ENCODE data around the gene PARP12.

The PARP12 gene

DNA sequence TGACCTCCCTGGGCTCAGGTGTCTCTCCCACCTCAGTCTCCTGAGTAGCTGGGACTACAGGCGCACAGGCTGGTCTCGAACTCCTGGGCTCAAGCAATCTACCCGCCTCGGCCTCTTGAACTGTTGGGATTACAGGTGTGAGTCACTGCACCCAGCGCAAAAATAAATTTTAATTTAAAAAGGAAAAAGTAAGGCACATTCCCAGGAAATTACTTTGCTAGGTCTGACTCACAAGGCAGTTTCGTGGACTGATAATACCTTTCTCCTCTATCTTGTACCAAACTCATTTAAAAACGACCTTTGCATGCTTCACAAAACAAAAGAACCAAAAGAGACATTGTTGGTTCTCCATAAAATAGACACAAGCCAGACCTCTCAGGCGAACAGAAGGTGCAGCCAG lies 29.7 kb downstream of the PARP12 start:
- DNase-seq, result no peak

DNA sequence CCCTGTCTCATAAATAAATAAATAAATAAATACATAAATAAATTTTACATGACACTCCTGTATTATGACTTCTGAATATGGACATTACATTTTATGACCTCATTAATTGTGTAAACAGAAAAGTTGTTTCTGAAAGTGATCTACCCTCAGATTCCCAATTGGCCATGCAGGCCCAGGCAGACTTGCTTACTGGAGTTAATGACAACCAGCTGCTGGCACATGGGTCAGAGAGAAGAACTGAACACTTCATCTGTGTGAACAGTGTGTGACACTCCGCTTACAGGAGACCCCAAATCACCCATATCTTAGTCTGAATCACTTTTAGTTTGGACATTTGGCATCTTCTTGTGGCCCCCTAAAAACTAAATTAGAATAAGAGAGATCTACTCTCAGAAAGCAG lies 31.4 kb downstream of the PARP12 start:
- no peak for DNase-seq

DNA sequence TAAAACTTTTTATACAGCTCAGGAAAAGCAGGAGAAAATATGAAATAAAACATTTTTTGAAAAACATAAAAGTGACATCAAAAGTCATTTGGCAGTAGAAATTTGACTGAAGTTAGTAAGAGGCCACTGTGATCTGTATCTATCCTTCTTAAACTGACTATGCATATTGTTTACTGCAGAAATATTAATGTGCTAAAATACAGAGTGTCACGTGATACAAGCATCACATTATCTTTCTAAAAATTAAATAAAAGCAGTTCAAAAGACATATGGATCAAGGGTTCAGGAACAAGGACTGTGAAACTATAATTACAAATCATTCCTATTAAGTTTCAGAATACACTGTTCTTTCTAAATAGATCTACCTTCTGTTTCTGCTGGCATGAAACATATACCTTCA lies 33.7 kb downstream of the PARP12 start:
- no peak for DNase-seq

DNA sequence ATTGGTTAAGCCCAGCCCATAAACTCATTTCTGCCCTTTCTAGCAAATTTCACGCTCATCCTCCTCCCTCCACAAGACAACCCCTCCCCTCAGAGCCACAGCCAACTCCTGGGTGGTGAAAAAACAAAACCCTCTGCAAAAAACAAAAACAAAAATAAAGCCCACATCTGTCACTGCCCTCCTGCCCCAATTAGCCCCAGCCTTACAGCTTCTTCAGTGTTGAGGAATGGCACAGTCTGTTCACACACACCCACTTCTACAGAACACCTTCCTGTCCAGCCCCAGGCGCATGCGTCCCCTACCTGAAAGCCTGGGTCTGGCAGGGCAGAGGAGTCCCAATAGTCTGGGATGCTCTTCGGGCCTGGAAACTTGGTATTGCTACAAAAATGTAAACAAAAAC lies 34.4 kb downstream of the PARP12 start:
- no peak for DNase-seq

DNA sequence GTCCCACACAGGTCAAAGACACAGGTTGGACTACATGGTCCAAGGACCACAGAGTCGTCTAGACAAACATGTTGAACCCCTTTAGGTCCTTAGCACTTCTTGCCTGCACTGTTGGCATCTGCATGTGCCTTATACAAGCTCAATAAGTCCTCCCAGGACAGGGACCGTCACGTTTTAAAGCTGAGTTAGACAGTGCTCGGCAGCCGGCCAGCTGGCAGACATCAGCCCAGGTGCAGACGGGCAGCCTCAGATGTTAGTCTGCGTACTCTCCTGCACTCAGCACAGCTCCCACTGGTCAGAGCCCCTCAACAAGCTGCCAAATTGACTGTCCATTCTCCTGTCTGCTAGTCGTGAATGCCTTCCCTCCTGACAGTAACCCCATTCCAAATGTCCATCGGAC lies 34.9 kb downstream of the PARP12 start:
- DNase-seq, result peak; percentile 3

DNA sequence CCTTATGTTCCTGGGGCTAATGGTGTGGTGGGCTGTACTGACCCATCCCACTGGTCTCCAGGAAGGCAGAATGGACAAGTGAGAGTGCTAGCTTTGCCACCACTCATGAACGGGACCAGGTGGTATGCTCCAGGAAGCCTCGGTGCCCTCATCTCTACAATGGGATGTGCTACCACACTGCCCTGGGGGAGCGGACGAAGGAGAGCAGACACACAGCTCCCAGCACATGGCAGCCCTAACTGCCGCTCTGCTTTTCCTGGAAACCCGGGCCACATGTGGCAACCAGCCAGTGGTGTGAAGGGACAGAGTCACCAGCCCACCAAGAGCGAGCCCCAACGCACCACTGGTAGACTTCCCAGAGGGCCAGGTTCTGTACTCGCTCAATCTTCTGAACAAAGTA lies 35.8 kb downstream of the PARP12 start:
- DNase-seq, result no peak

DNA sequence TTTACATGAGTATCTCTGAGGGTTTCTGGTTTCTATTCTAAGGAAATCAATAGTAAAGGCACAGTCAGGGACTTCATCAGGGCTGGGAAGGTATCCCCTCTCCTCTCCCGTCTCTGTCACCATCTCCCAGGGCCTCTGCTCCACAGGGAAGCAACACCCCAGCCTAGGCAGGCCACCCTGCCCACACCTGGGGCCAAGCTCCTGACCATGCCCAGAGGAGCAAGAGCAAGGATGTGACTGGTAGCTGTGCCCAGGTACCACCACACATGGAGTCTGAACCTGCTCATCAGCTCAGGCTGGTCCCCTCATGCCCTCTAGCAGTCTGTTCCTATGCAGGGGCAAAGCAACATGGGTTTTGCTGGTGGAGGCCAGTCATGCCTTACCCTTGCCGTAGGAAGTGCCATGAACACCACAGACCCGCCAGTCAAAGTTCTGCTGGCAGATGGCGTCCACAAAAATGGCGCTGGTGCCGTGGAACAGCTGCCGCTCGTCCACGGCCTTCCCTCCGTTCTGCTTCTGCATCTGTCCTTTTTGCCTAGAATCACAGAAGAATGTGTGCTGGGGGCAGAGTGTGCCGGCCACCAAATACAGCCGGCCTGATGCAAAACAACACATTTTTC lies 36.8 kb downstream of the PARP12 start:
- no peak for DNase-seq

DNA sequence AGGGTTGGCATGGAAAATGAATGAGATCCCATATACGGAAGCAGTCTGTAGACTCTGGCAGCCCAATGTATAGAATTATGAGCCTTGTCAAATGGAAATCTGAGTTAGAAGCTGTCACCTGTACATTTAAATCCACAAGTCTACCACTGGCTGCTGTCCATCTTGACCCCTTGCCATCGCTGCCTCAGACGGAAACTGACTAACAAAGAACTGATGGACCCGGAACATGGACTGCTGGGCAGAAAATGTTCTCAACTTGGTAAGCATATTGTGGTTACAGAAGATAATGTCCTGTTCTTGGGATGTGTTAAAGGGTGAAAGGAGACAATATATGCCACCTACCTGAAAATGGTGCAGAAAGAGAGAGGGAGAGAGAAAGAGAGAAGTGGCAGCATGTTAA lies 37.5 kb downstream of the PARP12 start:
- DNase-seq, result no peak

DNA sequence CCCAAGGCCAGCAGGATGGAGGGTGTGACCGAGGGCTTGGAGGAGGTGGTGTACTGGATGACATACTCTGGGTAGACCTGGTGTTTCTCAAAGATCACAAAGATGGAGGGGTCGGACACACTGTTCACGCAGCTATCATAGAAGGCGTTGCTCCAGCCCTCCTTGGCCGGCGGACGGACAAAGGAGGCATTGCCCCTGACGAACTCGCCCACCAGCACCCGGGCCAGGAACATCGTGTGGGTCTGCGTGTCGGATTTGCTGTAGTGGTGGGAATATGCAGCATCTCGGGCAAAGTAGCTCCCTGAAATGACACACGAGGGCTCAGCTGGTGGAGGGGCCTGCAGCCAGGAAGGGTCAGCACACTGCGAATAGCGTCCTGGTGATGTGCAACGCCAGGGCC lies 38.2 kb downstream of the PARP12 start:
- no peak for DNase-seq

DNA sequence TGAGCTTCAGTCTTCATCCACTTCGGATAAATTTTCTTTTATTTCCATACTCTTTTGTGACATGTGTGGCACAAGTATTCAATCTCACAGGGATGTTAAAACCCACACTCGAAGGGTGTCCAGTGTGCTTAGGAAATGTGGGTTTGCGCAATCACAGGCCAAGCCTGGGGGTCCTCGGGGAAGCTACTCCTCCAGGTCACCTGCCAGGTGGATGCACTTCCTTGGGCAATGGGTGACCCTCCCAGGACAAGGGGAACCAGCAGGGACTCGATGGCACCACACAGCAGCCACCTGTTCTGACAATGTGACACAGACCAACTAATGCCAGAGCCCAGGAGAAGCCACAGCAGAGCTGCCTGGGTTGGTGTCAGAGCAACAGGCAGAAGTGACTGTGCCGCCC lies 39.0 kb downstream of the PARP12 start:
- no peak for DNase-seq

DNA sequence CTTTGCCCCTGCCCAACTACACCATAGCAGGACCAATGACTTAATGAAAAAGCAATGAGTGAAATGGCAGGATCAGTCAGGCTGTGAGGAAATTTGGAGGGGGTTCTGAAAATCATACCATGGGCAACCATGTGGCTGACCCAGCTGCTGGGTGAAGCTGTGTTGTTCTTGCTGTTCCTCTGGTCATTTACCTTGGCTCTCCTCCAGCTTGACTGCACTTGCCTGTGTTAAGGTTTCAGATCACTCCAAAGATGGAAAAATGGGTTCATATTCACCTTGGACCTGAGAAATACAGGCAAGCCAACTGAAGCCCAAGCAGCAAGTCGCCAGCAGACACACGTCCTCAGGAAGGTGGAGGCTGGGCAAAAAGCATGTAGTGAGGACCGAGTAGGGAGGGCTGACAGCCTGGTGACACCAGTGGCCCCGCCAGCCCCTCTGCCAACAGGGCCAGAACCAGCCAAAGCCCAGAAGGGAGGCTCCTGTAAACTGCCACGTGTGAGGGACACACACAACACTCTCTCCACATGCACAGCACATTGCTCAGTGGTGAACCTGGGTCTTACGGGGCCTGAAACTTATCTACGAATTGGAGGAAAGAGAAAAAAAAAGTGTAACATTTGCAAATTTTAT lies 40.1 kb downstream of the PARP12 start:
- DNase-seq, result no peak

DNA sequence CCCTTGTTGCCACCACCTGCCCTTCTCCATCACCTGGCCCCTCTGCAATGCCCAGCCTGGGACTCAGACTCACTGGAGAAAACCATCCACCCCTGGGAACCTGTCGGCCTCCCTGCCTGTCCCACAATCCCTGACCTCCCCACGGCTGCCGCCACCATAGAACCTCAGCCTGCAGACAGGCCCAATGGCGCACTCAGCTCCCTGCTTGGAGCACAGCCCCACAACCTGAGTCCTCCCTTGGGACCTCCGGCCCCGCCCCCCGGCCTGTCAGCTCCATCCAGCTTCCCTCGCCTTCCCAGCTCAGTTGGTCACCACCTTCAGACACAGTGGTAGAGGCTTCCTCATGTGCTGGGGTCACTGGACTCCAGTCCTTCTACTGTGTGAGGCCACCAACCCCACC lies 41.1 kb downstream of the PARP12 start:
- DNase-seq, result no peak

DNA sequence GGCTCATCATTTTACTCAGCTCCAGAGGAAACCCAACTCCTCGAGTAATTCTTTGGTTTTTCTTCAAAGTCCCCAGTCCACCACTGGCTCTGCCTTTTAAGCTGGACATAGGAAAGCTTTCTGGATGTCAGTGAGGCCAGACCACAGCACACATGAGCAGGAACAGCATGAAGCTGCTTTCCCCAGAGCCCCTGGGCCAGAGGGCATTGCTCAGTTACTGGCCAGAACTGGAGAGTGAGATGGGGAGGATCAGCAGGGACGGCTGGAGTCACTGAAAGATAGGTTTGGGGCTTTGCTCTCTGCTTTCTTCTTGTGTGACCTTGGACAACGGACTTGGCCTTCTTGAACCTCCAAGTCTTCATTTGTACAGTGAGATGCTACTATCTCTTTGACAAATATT lies 43.1 kb downstream of the PARP12 start:
- DNase-seq, result no peak

DNA sequence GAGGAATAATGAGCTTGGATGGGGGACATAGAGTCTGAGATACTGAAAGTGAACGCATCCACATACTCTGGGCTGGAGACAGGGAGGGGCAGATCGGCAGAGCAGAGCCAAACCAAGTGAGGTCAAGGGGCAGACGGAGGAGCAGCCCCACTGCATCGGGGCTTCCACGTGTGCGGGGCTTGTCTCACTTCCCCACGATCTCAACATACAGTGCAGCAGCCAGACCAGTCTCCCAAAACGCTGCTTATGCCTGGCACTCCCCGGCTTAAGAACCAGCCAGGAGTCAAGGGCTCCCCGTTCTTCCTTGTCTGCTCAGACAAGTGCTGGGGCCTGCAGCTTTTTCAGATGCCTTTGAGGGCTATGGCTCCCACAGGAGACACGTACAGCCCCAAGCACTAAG lies 43.6 kb downstream of the PARP12 start:
- DNase-seq, result no peak

DNA sequence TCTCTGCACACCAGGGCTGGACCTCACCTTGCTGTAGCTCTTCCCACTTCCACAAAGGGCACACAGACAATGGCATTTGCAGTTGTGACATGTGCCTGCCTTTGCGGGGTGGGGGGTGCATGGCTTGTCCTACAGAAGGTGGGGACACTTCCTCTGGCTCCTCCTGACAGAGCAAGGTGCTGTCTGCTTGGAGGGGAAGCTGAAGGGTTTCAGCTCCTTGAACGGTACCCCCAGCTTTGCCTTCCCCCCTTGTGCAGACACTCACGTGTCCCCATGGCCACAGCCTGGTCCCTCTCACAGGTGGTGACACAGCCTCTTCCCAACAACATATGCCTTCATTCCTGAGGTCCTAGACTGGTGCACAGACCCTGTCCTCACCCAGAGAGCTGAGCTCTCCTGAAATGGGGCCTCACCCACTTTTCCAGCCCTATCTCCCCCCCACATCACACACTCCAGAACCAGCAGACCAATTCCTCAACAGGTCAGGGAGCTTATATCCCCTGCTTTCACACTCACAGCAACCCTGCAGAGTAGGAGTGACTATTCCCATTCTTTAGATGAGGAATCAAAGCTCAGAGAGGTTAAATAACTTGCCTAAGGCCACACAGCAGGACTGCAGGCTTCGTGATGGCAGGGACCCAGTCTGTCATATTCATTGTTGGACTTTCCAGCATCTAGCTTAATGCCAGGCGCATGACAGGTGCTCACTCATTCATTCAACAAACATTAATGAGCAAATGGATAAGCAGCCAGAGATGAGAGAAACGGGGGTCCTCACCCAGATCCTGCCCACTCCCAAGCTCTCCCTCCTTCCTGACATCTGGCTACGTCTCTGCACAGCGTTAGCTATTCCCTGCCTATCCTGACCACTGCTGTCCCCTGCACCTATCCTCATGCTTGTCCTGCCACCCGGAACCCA lies 44.4 kb downstream of the PARP12 start:
- no peak for DNase-seq

DNA sequence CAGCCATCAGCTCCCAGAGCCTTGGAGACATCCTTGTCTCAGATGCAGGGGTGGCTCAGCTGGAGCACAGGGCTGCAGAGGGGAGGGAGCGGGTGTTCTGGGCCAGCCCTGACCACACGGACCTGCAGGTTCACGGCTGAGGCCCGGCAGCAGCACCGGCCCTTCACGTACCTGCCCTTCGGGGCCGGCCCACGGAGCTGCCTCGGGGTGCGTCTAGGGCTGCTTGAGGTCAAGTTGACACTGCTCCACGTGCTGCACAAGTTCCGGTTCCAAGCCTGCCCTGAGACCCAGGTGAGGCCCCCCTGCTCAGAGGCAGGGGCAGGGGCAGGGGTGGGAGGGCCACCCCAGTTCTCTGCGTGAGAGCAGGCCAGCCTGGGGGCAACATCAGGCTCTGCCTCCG lies 45.2 kb downstream of the PARP12 start:
- DNase-seq, result no peak

DNA sequence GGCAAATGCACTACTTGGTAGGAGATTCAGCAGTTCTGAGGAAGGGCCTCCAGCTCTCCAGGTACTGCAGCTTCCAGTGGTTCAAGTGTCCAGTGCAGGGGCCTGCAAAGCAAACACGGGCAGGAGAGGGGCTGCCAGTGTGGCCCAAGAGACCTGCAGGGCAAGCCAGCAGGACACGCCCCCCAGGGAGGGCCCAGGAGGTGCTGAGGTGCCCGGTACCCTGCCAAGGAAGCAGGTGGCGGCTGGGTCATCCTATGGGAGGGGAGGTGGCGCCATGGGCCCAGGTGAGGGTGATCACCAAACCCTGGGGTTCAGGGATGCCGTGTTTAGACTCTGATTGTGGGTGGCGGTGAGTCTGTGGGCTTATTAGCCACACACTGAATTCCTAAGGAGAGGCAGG lies 45.7 kb downstream of the PARP12 start:
- no peak for DNase-seq

DNA sequence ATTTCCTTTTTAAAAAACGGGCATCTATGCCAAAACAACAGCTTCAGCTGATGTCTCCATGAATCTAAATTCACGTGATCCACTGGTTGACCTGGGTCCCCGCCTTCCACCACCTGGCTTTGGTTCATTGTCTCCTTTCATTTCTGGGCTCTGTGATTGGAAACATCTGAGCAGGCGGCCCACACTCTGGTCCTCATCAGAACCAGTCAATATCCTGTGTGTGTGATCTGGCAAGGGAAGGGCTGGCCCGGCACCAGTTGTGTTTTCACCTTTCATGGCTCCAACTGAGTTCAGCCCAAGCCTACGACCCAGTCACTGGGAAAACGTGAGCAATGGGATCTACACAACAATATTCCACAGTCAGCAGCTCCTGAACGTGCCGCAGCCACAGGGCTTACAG lies 46.2 kb downstream of the PARP12 start:
- no peak for DNase-seq

DNA sequence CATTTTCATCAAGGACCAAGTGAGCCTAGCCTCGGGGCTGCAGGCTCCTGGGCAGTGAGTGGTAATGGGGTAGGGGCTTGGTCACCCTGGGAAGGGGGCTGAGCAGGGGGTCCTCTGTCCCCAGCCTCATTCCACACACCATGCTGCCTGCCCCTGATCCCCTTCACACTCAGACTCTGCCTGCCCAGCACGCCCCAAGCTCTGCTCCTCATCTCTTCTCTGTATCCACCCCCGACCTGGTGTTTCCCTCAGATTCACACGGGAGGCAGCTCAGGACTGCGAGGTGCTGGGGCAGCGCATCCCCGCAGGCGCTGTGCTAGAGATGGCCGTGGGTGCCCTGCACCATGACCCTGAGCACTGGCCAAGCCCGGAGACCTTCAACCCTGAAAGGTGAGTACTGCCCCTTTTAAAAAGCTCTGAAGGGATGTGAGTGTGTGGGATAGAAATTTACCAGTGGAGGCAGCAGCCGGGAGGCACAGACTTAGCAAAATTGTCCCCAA lies 47.2 kb downstream of the PARP12 start:
- DNase-seq, result no peak

DNA sequence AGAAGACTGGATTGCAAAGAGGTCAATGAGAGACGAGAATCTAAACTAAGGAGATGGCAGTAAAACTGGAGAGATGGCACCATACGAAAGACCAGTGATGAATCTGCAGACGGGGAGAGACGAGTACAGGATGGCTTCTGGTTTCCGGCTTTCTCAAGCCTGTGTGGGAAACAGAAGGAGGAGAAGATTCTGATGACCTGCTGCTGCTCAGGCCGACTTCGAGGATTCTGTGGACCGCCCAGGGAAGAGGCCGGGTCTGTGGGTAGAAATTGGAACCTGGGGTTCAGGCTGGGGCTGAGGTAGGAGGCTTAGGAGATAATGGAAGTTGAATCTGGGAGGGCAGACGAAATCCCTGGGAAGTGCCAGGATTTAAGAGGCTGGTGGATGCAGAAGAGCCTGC lies 48.6 kb downstream of the PARP12 start:
- no peak for DNase-seq

DNA sequence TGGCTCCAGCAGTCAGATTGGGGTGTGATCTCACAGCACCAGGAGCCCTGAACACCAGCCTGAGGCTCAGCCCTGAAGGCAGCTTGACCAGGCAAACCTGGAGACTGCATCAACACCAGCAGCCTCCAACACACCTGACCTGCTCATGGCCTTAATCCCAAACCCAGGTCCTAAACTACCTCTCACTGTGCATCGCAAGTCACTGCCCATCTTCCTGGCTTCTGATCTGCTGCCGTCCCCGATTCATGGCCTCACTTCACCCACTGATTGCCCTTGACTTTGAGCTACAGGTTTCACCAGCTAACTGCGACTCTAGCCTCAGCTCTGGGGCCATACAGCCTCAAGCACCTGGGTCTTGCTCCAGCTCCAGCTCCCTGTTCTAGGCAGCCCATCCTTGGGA lies 49.1 kb downstream of the PARP12 start:
- no peak for DNase-seq

DNA sequence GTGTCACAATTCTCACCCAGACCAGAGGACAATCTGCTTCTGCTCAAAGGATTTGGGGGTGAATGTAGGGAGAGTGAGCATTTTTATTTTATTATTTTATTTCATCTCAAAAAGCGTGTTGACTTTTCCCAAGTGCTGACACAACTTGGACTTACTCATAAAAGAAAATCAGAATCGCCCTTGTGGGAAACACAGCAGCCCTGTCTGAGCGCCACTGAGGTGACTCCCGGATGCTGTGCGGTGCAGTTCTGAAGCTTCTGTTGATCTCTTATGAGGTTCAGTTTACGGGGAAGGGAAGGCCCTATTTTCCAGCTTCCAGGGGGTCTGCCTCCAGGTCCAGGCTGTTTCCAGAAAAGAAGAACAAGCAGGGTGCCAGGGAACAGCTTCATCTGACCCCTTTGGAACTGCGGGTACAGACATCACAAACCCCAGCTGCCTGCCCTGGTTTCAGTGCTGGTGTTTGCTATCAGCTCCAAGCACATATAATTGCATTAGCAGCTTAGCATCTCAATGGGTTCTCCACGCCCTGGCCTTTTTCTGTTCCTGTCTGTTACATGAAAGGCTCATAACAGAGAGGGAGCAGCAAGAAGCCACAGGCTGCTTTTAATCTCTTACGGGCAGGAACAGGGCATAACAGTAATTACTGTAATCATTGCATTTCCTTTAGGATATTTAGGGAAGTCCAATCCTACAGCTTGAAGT lies 52.4 kb downstream of the PARP12 start:
- no peak for DNase-seq

DNA sequence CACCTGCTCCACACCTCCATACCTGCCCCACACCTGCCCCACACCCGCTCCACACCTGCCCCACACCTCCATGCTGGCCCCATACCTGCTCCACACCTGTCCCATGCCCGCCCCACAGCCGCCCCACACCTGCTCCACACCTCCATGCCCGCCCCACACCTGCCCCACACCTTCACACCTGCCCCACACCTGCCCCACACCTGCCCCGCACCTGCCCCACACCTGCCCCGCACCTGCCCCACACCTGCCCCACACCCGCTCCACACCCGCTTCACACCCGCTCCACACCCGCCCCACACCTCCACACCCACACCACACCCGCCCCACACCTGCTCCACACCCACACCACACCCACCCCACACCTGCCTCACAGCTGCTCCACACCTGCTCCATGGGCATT lies 53.0 kb downstream of the PARP12 start:
- DNase-seq, result no peak
